ENCODE data around the gene PABPN1L. TPM values are rescaled to one million over a fixed set of nuclear protein-coding genes. Genes with fewer than 3 reads are reported as not detected.

The PABPN1L gene, protein sequence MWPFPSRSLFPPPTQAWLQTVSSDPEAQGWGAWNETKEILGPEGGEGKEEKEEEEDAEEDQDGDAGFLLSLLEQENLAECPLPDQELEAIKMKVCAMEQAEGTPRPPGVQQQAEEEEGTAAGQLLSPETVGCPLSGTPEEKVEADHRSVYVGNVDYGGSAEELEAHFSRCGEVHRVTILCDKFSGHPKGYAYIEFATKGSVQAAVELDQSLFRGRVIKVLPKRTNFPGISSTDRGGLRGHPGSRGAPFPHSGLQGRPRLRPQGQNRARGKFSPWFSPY
- total RNA-seq = not detected in 2 replicates

DNA sequence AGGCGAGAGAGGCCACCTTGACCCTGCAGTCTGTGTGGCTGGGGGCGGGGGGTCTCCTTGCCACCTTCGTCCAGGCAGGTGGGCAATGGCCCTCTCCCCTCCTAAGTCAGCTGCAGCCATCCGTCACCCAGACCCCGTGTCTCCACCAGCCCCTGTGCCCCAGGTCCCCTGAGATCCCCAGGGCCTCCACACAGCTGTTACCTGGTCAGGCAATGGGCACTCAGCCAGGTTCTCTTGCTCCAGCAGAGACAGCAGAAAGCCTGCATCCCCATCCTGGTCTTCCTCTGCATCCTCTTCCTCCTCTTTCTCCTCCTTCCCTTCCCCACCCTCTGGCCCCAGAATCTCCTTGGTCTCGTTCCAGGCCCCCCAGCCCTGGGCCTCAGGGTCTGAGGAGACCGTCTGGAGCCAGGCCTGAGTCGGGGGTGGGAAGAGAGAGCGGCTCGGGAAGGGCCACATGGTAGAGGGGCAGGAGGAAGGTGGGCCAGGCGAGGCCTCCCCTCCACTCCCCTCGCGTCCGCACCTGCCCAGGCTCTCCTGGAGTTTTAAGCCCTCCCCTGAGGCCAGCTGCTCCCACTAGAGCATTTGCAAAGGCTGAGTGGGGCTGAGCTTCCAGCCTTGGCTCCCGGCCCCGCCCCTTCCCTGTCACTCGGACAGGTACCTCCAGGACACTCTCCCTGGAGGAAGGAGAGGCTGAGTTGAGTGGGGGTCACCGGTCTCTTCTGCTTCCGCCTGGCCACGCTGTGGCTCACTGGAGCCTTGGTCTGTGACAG lies at the start of gene PABPN1L:
PABPN1L (minus strand) TSS at position 510 of the 770 bp plus-strand sequence; CDS start at position 456, 54 bp downstream.

DNA sequence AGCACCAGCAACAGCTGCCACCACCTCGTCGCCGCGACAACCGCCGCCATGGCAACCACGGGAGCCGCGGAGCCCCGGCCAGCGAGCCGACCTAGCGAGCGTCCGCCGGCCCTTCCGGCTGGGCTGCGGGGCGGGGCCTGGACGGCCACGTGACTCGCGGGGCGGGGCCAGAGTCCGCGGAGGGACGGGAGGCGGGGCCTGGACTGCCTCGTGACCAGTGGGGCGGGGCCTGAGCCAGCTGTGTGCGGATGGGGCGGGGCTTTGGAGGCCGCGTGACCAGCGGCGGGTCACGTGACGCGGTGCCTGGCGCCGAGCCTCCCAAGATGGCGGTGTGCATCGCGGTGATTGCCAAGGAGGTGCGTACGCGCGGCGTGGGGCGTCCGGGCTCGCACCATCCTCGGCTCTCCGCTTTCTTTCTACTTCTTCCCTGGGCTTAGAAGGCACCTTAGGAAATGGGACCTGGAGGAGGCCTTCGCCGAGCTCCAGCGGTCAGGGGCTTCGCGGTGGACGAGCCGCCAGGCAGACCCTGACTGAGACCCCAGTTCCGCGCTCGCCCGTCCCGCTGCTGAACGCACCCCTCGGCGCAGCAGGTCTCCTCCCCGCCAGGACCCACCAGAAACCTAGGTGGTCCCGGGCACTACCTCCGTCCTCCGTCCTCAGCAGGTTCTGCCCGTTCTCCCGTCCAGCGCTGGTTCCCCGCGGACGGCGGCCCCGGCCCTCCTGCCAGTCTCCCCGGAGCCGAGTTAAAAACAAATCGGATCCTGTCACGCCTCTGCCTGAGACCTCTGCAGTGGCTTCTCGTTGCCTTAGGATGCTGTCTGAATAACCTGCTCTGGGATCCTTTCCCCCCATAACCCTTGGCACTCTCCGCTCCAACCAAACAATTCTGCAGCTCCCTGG lies 9.4 kb downstream of the PABPN1L start, which contains the start of the genes GALNS and TRAPPC2L:
GALNS (minus strand) TSS at position 120 of the 900 bp plus-strand sequence; CDS start at position 50, 70 bp downstream.
TRAPPC2L (plus strand) TSS at position 300 of the 900 bp plus-strand sequence; CDS start at position 324, 24 bp downstream.

Other genes with a start within 250 kb of the PABPN1L start
- 0.10 and 0.33 TPM in 2 replicates for gene IL17C, start 228.1 kb downstream of the PABPN1L start, total RNA-seq
- 124 and 270 TPM in 2 replicates for gene CYBA, start 215.6 kb downstream of the PABPN1L start, total RNA-seq
- 36.3 and 50.8 TPM in 2 replicates for gene MVD, start 203.6 kb downstream of the PABPN1L start, total RNA-seq
- gene SNAI3, start 180.2 kb downstream of the PABPN1L start, total RNA-seq = 0.19 and 0.33 TPM in 2 replicates
- gene RNF166, start 160.3 kb downstream of the PABPN1L start, total RNA-seq = 18.0 and 27.8 TPM in 2 replicates
- gene CTU2, start 160.2 kb downstream of the PABPN1L start, total RNA-seq = 26.7 and 36.6 TPM in 2 replicates
- gene PIEZO1, start 81.4 kb downstream of the PABPN1L start, total RNA-seq = 239 and 332 TPM in 2 replicates
- gene CDT1, start 62.9 kb downstream of the PABPN1L start, total RNA-seq = 12.1 and 14.7 TPM in 2 replicates
- 96.6 and 121 TPM in 2 replicates for gene APRT, start 54.7 kb downstream of the PABPN1L start, total RNA-seq
- 19.9 and 30.8 TPM in 2 replicates for gene GALNS, start 9.7 kb downstream of the PABPN1L start, total RNA-seq
- gene TRAPPC2L, start 9.5 kb downstream of the PABPN1L start, total RNA-seq = 47.6 and 54.9 TPM in 2 replicates
- 0.19 TPM in 1 of 2 replicates, not detected in the other for gene CBFA2T3, start 110.5 kb upstream of the PABPN1L start, total RNA-seq
- 27.0 and 35.6 TPM in 2 replicates for gene ACSF3, start 227.2 kb upstream of the PABPN1L start, total RNA-seq